ENCODE data around the gene PARD6G.

DNA sequence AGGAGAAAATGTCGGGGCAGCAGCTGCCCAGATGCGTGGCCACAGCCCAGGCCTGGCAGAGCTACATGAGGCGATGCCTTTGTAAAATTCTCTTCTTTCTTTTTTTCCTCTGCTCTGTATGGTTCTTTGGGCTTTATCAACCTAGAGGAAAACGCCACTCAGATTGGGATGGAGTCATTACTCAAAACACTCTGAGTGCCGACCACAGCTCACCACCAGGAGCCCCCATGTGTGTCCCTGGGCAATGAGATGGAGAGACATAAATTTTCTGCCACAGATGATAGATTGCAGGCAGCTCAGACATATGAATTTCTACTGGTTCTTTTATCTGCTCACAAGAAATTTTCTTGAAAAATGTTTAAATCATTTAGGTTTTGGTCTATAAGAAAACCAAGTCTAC, 56.0 kb downstream of the PARD6G start:
- TF ChIP-seq, protein P1, sequence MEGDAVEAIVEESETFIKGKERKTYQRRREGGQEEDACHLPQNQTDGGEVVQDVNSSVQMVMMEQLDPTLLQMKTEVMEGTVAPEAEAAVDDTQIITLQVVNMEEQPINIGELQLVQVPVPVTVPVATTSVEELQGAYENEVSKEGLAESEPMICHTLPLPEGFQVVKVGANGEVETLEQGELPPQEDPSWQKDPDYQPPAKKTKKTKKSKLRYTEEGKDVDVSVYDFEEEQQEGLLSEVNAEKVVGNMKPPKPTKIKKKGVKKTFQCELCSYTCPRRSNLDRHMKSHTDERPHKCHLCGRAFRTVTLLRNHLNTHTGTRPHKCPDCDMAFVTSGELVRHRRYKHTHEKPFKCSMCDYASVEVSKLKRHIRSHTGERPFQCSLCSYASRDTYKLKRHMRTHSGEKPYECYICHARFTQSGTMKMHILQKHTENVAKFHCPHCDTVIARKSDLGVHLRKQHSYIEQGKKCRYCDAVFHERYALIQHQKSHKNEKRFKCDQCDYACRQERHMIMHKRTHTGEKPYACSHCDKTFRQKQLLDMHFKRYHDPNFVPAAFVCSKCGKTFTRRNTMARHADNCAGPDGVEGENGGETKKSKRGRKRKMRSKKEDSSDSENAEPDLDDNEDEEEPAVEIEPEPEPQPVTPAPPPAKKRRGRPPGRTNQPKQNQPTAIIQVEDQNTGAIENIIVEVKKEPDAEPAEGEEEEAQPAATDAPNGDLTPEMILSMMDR (conservative IDR thresholded peaks at IDR 0.05) = no peak
- TF ChIP-seq ZFX (IDR thresholded peaks at IDR 0.05) = no peak
